CD4-positive, alpha-beta T cell (primary cell): Measurements from ENCODE around the gene PROX2. TPM values are rescaled to one million over a fixed set of nuclear protein-coding genes. Genes with fewer than 3 reads are reported as not detected.

Experiments used
- ATAC-seq: fragments of 200-7000 bp; cut with Tn5 transposase; one replicate; pipeline ENCODE4 v1.10.0; 2022; ENCODE audit warnings: mild to moderate bottlenecking; ENCODE audit not compliant: poor library complexity
- CTCF ChIA-PET: fragments of 350-600 bp; sonication (Branson Sonifier 250); formaldehyde crosslinking; loops from one replicate; lab custom pipeline; 2021; ENCODE audit warnings: antibody characterized with exemption, inconsistent platforms; lab: Charles Lee
- POLR2A ChIA-PET: fragments of 350-600 bp; sonication (Branson Sonifier 250); formaldehyde crosslinking; loops from one replicate; lab custom pipeline; 2021; ENCODE audit warnings: antibody characterized with exemption, inconsistent platforms; lab: Charles Lee
- DNase-seq, 14 experiments: peaks; one replicate each; pipeline ENCODE4 v3.0.0-alpha.2; 2013 to 2020; ENCODE audit warnings: mixed read lengths in 2 of 14
- H3K27ac ChIP-seq, 2 donors: one replicate each; pipeline versions ENCODE4 v1.5.1 to v1.7.0; 2013; ENCODE audit warnings: low read length in 2 of 2, low read depth in 1 of 2, mild to moderate bottlenecking in 1 of 2
- H3K27me3 ChIP-seq, 2 experiments: 1 replicate in 1 of 2; 2 replicates in 1 of 2; pipeline versions ENCODE4 v1.6.1 to v1.7.0; 2013; ENCODE audit warnings: low read length in 2 of 2, control low read depth in 1 of 2, mild to moderate bottlenecking in 1 of 2, moderate library complexity in 1 of 2; ENCODE audit not compliant: insufficient read depth in 2 of 2, control insufficient read depth in 1 of 2
- H3K36me3 ChIP-seq: one replicate; pipeline ENCODE4 v1.6.1; 2013; ENCODE audit warnings: low read length, control low read depth; ENCODE audit not compliant: insufficient read depth
- H3K4me1 ChIP-seq: one replicate; pipeline ENCODE4 v1.6.1; 2013; ENCODE audit warnings: low read length, control low read depth; ENCODE audit not compliant: insufficient read depth
- H3K4me3 ChIP-seq: one replicate; pipeline ENCODE4 v1.5.1; 2013; ENCODE audit warnings: mild to moderate bottlenecking, low read length, moderate library complexity
- H3K9me3 ChIP-seq, 2 experiments: 1 replicate in 1 of 2; 2 replicates in 1 of 2; pipeline versions ENCODE4 v1.6.1 to v1.7.0; 2013; ENCODE audit warnings: low read length in 2 of 2, mild to moderate bottlenecking in 2 of 2, control low read depth in 1 of 2, moderate library complexity in 1 of 2; ENCODE audit not compliant: control insufficient read depth in 1 of 2, insufficient read depth in 1 of 2
- H3K27ac Mint-ChIP-seq: one replicate; pipeline ENCODE4 v1.8.0; 2020; ENCODE audit warnings: mixed read lengths
- H3K27me3 Mint-ChIP-seq: one replicate; pipeline ENCODE4 v1.8.0; 2021; ENCODE audit warnings: mixed read lengths
- H3K36me3 Mint-ChIP-seq: one replicate; pipeline ENCODE4 v1.8.0; 2021; ENCODE audit warnings: low read depth, mixed read lengths
- H3K4me1 Mint-ChIP-seq: one replicate; pipeline ENCODE4 v1.8.0; 2021; ENCODE audit warnings: low read depth, mixed read lengths
- H3K4me3 Mint-ChIP-seq: one replicate; pipeline ENCODE4 v1.8.0; 2020; ENCODE audit warnings: mild to moderate bottlenecking, mixed read lengths
- H3K9me3 Mint-ChIP-seq: one replicate; pipeline ENCODE4 v1.8.0; 2020; ENCODE audit warnings: mixed read lengths
- intact Hi-C, 2 experiments: fragments of 100-400 bp; cut with DNase I in 1 of 2; cut with micrococcal nuclease in 1 of 2; formaldehyde crosslinking; loops; one replicate each; pipeline versions ENCODE4 v1.15.1 to v1.9.0; 2023 to 2025; cut with DNase I, micrococcal nuclease
- total RNA-seq, 174 experiments: library from RNA in 2 of 174; stranded (reverse) in 2 of 174; gene quantifications; one replicate each; pipeline ENCODE4 v1.2.3 and lab custom pipeline; 2021 to 2026
- TF ChIP-seq, protein P1 (sequence below): fragments of 200-600 bp; IDR thresholded peaks from one replicate; pipeline ENCODE4 v1.8.0; 2022; ENCODE audit warnings: antibody characterized with exemption, mild to moderate bottlenecking

The PROX2 gene
- total RNA-seq, 2 experiments from 2014 or later = 0.25 TPM; not detected in 1

DNA sequence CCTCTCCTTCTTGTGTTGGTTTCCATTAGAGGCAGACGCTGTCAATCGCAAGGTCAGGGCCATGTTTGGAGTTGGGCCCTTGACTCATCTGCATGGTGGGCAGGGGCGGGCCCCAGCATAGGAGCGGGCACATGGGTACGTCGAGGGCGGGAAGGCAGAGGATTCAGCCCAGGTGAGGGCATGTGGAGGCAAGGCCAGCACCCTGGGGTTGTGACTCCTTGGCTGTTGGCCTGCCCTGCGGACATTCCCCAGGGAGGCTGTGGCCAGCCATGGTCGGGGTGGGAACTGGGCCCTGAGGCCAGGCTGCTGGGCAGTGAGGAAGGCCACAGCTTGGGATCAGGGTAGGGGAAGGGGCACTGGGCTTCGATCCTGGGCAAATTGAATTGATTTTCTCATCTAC is 36.9 kb upstream of the PROX2 start:
- Mint-ChIP-seq H3K4me1 (no peaks in the 10 kb centered on the region), H3K27ac (no peak overlapping the region), H3K9me3 (no peaks in the 10 kb centered on the region), H3K4me3 (no peak overlapping the region), H3K36me3 (no peaks in the 10 kb centered on the region), H3K27me3 (no peaks in the 10 kb centered on the region)
- Histone ChIP-seq H3K27me3 (no peaks in the 10 kb centered on the region), H3K4me1 (no peaks in the 10 kb centered on the region), H3K4me3 (no peak overlapping the region), H3K9me3 (no peaks in the 10 kb centered on the region), H3K27ac (no peak overlapping the region), H3K36me3 (no peaks in the 10 kb centered on the region)
- TF ChIP-seq, protein P1, sequence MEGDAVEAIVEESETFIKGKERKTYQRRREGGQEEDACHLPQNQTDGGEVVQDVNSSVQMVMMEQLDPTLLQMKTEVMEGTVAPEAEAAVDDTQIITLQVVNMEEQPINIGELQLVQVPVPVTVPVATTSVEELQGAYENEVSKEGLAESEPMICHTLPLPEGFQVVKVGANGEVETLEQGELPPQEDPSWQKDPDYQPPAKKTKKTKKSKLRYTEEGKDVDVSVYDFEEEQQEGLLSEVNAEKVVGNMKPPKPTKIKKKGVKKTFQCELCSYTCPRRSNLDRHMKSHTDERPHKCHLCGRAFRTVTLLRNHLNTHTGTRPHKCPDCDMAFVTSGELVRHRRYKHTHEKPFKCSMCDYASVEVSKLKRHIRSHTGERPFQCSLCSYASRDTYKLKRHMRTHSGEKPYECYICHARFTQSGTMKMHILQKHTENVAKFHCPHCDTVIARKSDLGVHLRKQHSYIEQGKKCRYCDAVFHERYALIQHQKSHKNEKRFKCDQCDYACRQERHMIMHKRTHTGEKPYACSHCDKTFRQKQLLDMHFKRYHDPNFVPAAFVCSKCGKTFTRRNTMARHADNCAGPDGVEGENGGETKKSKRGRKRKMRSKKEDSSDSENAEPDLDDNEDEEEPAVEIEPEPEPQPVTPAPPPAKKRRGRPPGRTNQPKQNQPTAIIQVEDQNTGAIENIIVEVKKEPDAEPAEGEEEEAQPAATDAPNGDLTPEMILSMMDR = no peak
- DNase-seq (no peak), ATAC-seq (no peak)
- ChIA-PET CTCF (no interaction called here), POLR2A (interaction anchor here (1.3 kb wide), 1 partner anchor 10 kb away, joined by 3 read pairs; the partner anchor contains the start of gene RPS6KL1)
- intact Hi-C loops = no loop called here

DNA sequence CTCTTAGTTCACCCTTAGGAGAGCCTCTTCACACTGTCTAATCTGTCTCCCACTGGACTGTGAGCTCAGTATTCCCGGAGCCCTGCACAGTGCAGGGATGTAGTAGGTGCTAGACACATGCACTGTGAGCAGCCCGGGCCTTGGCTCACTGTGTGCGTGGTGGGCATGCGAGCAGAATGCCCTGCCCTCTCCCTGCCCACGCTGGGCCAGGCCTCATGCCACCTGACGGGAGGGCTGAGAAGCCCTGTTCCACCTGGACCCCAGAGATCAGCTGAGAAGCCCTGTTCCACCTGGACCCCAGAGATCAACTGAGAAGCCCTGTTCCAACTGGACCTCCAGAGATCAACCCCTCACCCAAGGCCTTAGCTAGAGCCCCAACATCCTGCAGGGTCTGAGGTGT is 36.2 kb upstream of the PROX2 start:
- Histone ChIP-seq H3K27me3 (no peaks in the 10 kb centered on the region), H3K4me3 (no peak overlapping the region), H3K36me3 (no peaks in the 10 kb centered on the region), H3K4me1 (peaks cover 2% of the 10 kb centered on the region), H3K9me3 (no peaks in the 10 kb centered on the region), H3K27ac (no peak overlapping the region)
- no peaks in the 10 kb centered on the region for H3K27me3 Mint-ChIP-seq
- TF ChIP-seq, protein P1 = no peak
- no peaks in the 10 kb centered on the region for H3K4me1 Mint-ChIP-seq
- CTCF ChIA-PET = interaction anchor here (1.4 kb wide), 1 partner anchor 51 kb away, joined by 3 read pairs; no protein-coding TSS in a partner anchor
- no peak overlapping the region for H3K4me3 Mint-ChIP-seq
- intact Hi-C loops = no loop called here
- no peaks in the 10 kb centered on the region for H3K36me3 Mint-ChIP-seq
- no peak for ATAC-seq
- DNase-seq = no peak
- no peak overlapping the region for H3K27ac Mint-ChIP-seq
- no peaks in the 10 kb centered on the region for H3K9me3 Mint-ChIP-seq
- POLR2A ChIA-PET = interaction anchor here (1.3 kb wide), 1 partner anchor 11 kb away, joined by 3 read pairs; the partner anchor contains the start of gene RPS6KL1

DNA sequence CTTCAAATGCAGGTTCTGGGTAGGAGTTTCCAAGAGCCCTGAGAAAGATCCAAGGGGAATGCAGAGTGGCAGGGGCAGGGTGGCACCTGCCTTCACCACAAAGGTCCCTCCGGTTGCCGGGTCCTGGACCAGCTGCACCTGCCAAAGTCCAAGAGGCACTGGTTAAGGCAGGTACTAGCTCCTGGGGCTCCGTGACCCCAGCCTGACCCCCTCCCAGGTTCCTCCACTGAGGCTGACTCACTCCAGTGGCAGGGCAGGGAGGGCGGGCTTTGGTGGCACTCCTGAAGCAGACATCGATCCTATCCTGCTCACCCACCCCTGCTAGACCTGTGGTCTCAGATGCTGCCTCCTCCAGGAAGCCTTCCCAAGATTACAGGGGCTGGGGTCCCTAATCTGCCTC is 35.8 kb upstream of the PROX2 start:
- Mint-ChIP-seq H3K27me3 (no peaks in the 10 kb centered on the region), H3K27ac (no peak overlapping the region), H3K4me3 (no peak overlapping the region), H3K9me3 (no peaks in the 10 kb centered on the region), H3K4me1 (no peaks in the 10 kb centered on the region), H3K36me3 (no peaks in the 10 kb centered on the region)
- ATAC-seq = no peak
- Histone ChIP-seq H3K9me3 (no peaks in the 10 kb centered on the region), H3K4me3 (no peak overlapping the region), H3K36me3 (no peaks in the 10 kb centered on the region), H3K27me3 (no peaks in the 10 kb centered on the region), H3K4me1 (peaks cover 3% of the 10 kb centered on the region), H3K27ac (no peak overlapping the region)
- no peak for DNase-seq
- POLR2A ChIA-PET = interaction anchor here (1.3 kb wide), 1 partner anchor 11 kb away, joined by 3 read pairs; the partner anchor contains the start of gene RPS6KL1
- intact Hi-C loops = no loop called here
- CTCF ChIA-PET = interaction anchor here (1.4 kb wide), 1 partner anchor 51 kb away, joined by 3 read pairs; no protein-coding TSS in a partner anchor
- TF ChIP-seq, protein P1 = no peak
